ENCODE measurements around the gene CHD5.
A peak's percentile ranks its signal among the peaks of the same experiment; 100 is the strongest.

DNA sequence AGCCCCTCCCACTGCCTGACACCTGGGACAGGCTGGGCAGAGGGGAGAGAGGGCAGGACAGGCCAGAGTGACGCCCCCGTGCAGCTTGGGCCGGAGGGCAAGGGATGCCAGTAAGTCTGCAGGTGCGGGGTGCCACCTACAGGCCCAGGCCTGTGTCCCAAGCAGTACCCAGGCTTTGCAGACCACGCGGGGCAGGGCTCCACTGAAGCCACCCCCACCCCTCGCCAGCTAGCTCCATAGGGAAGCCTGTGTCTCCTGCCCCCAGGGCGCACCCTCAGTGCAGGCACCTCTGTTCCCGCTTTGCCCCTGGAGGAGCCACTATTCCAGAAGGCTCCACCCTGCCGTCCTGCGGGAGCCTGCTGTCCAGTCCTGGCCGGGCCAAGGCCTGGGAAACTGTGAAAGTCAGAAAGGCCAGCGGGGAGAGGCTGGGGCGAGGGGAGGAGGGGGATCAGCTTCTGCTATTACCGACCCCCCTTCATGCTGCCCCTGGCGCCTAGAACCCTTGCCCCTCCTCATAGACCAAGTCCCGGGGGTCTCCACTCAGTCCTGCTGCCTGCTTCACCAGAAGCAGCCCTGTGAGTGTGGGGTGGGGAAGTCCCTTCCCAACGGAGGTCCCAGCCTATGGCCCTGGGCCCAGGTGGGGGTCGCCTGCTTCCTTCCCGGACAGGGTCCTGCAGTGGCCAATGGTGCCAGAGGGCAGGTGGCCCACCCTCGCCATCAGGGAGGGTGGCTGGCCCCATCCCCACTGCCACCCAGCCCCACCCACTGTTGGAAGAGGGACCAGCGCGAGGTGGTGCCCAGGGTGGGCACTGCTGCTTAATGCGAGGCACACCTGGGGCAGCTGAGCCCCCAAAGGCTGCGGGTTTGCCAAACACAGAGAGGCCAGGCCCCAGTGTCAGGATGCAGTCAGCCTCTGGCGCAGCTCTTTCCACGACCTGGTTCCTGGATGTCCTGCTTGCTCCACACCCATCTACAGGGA, 80.0 kb downstream of the CHD5 start:
- TF ChIP-seq CTCF (optimal IDR thresholded peaks at IDR 0.05 in 1 of 3, IDR thresholded peaks at IDR 0.05 in 1 of 3, conservative IDR thresholded peaks at IDR 0.05 in 1 of 3; ENCODE audit: extremely low read depth in 1 of 3, insufficient read depth in 2 of 3, low read length in 3 of 3) (peak; percentile 9 to 64 (median 44)), EZH2 (IDR thresholded peaks at IDR 0.05; ENCODE audit: low read length) (no peak)

Data from keratinocyte (primary cell).